ENCODE data around the gene UBAC1. TPM values are rescaled to one million over a fixed set of nuclear protein-coding genes. Genes with fewer than 3 reads are reported as not detected.

The UBAC1 gene
- total and polyA plus RNA-seq, 10 of the 15 experiments (the other 5 are each of a cell fraction or from before 2014, with no cell fraction given), result 16.7 to 54.6 (median 38.5) TPM

DNA sequence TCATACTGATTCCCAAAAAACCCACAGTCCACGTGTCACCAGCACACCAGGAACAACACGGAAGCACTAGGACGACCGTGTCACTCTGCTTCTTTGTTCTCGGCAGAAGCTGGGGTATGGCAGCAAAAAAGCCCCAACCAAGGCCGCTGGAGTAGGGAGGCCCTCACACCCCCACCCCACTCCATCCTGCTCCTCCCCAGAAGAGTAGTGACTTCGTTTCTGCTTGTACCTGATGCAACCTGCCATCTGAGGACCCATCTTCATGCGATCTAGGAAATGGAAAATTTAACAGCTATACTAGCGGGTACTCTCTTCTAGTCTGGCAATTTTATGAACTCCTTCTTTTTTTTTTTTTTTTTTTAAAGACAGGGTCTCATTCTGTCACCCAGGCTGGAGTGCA lies 3.7 kb downstream of the UBAC1 start:
- no peak overlapping the region for H3K9ac ChIP-seq (ENCODE audit: control insufficient read depth, insufficient read depth, low read length)
- H2AFZ ChIP-seq (ENCODE audit: control insufficient read depth, low read depth, low read length), result no peak overlapping the region
- ATAC-seq (no peak), FAIRE-seq (no peak), DNase-seq (ENCODE audit: low read depth, low spot score) (no peak)
- no peak overlapping the region for H3K27ac ChIP-seq (ENCODE audit: control insufficient read depth, insufficient read depth)
- intact Hi-C loops (cut with micrococcal nuclease; ENCODE audit: unreplicated experiment), result no loop called here
- WGBS (ENCODE audit: insufficient coverage, insufficient replicate concordance, low lambda C conversion rate, missing lambda C conversion rate), result 94% methylated on average over 9 of the region's 9 CpGs
- peaks cover 4% of the 10 kb centered on the region; the same call in 1 of the 2 replicates for H4K20me1 ChIP-seq (ENCODE audit: control insufficient read depth, insufficient read depth)
- no peak overlapping the region for H3K4me3 ChIP-seq
- BruUV-seq (replicated peaks), result no TSS peak
- in situ Hi-C loops (cut with MboI), result no loop called here
- H3K4me1 ChIP-seq (ENCODE audit: control insufficient read depth, insufficient read depth, low read length), result peaks cover 9% of the 10 kb centered on the region
- peaks cover 36% of the 10 kb centered on the region for H3K79me2 ChIP-seq (ENCODE audit: control insufficient read depth, insufficient read depth, low read length)
- H3K9me3 ChIP-seq (replicated peaks; ENCODE audit: control insufficient read depth, insufficient read depth, low read length), result no peaks in the 10 kb centered on the region
- SMC1A ChIA-PET (ENCODE audit: uncharacterized antibody, unreplicated experiment), result no interaction called here
- CTCF ChIA-PET, result interaction anchor here (0.6 to 1.1 kb wide), 2 partner anchors 93 to 1179 kb away, joined by 3 to 4 read pairs; no protein-coding TSS in a partner anchor
- H3K4me2 ChIP-seq (ENCODE audit: control insufficient read depth, insufficient read depth), result no peak overlapping the region; the same call in 1 of the 2 replicates
- RAD21 ChIA-PET (ENCODE audit: unreplicated experiment), result no interaction called here
- peaks cover 3 to 6% of the 10 kb centered on the region in 2 experiments; a peak in 3 of 4 replicates for H3K36me3 ChIP-seq (ENCODE audit: control insufficient read depth in 2 of 2, insufficient read depth in 2 of 2, low read length in 1 of 2)
- POLR2A ChIA-PET, result interaction anchor here (0.6 kb wide), 1 partner anchor 97 kb away, joined by 3 read pairs; no protein-coding TSS in a partner anchor
- H3K27me3 ChIP-seq (replicated peaks in 1 of 2; ENCODE audit: control insufficient read depth in 2 of 2, insufficient read depth in 2 of 2, low read length in 1 of 2), result no peaks in the 10 kb centered on the region
- TF ChIP-seq, protein P1, sequence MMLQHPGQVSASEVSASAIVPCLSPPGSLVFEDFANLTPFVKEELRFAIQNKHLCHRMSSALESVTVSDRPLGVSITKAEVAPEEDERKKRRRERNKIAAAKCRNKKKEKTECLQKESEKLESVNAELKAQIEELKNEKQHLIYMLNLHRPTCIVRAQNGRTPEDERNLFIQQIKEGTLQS (IDR thresholded peaks at IDR 0.05; ENCODE audit: borderline replicate concordance, extremely low read depth, low read depth, low read length), result no peak
- TF ChIP-seq BRCA1 (IDR thresholded peaks at IDR 0.05; ENCODE audit: low read depth, low read length), result no peak
- TF ChIP-seq, protein P2, sequence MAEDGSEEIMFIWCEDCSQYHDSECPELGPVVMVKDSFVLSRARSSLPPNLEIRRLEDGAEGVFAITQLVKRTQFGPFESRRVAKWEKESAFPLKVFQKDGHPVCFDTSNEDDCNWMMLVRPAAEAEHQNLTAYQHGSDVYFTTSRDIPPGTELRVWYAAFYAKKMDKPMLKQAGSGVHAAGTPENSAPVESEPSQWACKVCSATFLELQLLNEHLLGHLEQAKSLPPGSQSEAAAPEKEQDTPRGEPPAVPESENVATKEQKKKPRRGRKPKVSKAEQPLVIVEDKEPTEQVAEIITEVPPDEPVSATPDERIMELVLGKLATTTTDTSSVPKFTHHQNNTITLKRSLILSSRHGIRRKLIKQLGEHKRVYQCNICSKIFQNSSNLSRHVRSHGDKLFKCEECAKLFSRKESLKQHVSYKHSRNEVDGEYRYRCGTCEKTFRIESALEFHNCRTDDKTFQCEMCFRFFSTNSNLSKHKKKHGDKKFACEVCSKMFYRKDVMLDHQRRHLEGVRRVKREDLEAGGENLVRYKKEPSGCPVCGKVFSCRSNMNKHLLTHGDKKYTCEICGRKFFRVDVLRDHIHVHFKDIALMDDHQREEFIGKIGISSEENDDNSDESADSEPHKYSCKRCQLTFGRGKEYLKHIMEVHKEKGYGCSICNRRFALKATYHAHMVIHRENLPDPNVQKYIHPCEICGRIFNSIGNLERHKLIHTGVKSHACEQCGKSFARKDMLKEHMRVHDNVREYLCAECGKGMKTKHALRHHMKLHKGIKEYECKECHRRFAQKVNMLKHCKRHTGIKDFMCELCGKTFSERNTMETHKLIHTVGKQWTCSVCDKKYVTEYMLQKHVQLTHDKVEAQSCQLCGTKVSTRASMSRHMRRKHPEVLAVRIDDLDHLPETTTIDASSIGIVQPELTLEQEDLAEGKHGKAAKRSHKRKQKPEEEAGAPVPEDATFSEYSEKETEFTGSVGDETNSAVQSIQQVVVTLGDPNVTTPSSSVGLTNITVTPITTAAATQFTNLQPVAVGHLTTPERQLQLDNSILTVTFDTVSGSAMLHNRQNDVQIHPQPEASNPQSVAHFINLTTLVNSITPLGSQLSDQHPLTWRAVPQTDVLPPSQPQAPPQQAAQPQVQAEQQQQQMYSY (CRISPR knock-in tag; IDR thresholded peaks at IDR 0.05), result no peak
- no peak for TF ChIP-seq RAD21 (IDR thresholded peaks at IDR 0.05; ENCODE audit: insufficient read depth, low read depth, low read length)
- no peak for TF ChIP-seq NBN (IDR thresholded peaks at IDR 0.05)
- TF ChIP-seq SMAD5 (IDR thresholded peaks at IDR 0.05; ENCODE audit: low read depth), result no peak
- TF ChIP-seq, protein P3, sequence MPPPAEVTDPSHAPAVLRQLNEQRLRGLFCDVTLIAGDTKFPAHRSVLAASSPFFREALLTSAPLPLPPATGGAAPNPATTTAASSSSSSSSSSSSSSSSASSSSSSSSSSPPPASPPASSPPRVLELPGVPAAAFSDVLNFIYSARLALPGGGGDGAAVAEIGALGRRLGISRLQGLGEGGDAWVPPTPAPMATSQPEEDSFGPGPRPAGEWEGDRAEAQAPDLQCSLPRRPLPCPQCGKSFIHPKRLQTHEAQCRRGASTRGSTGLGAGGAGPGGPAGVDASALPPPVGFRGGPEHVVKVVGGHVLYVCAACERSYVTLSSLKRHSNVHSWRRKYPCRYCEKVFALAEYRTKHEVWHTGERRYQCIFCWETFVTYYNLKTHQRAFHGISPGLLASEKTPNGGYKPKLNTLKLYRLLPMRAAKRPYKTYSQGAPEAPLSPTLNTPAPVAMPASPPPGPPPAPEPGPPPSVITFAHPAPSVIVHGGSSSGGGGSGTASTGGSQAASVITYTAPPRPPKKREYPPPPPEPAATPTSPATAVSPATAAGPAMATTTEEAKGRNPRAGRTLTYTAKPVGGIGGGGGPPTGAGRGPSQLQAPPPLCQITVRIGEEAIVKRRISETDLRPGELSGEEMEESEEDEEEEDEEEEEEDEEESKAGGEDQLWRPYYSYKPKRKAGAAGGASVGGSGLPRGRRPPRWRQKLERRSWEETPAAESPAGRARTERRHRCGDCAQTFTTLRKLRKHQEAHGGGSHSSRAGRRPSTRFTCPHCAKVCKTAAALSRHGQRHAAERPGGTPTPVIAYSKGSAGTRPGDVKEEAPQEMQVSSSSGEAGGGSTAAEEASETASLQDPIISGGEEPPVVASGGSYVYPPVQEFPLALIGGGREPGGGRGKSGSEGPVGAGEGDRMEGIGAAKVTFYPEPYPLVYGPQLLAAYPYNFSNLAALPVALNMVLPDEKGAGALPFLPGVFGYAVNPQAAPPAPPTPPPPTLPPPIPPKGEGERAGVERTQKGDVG (CRISPR knock-in tag; IDR thresholded peaks at IDR 0.05), result no peak
- TF ChIP-seq, protein P4, sequence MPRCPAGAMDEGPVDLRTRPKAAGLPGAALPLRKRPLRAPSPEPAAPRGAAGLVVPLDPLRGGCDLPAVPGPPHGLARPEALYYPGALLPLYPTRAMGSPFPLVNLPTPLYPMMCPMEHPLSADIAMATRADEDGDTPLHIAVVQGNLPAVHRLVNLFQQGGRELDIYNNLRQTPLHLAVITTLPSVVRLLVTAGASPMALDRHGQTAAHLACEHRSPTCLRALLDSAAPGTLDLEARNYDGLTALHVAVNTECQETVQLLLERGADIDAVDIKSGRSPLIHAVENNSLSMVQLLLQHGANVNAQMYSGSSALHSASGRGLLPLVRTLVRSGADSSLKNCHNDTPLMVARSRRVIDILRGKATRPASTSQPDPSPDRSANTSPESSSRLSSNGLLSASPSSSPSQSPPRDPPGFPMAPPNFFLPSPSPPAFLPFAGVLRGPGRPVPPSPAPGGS (IDR thresholded peaks at IDR 0.05; ENCODE audit: borderline replicate concordance, insufficient read depth, low read depth, low read length, poor library complexity, severe bottlenecking), result no peak
- TF ChIP-seq ZNF274 (IDR thresholded peaks at IDR 0.05; ENCODE audit: insufficient read depth, insufficient read length), result no peak
